RWPE2 (cell line): Measurements from ENCODE around the gene CORO2A.
"Not testable (repeated sequence)": the region's sequence is repeated elsewhere in the genome, so short reads cannot be mapped to it uniquely, and the experiment has no call there.

Experiments used
- ATAC-seq: fragments of 200-7000 bp; cut with Tn5 transposase; 3 replicates; pipeline ENCODE4 v1.9.1; 2021; ENCODE audit warnings: low read depth
- DNase-seq: peaks from one replicate; pipeline ENCODE4 v3.0.0-alpha.2; 2020; ENCODE audit warnings: low spot score
- H3K27ac ChIP-seq: fragments of 450-650 bp; 2 replicates; pipeline ENCODE4 v1.5.1; 2017; ENCODE audit warnings: mild to moderate bottlenecking; ENCODE audit not compliant: poor library complexity, severe bottlenecking
- H3K27me3 ChIP-seq: fragments of 250-450 bp; sonication (Bioruptor Pico); 2 replicates; pipeline ENCODE4 v1.5.1; 2021; ENCODE audit warnings: mild to moderate bottlenecking, moderate library complexity; ENCODE audit not compliant: insufficient read depth, poor library complexity, severe bottlenecking
- H3K36me3 ChIP-seq: fragments of 250-450 bp; sonication (Bioruptor Pico); 2 replicates; pipeline ENCODE4 v1.5.1; 2020; ENCODE audit warnings: low read depth, mild to moderate bottlenecking, moderate library complexity
- H3K4me1 ChIP-seq: fragments of 250-450 bp; sonication (Bioruptor Pico); 2 replicates; pipeline ENCODE4 v1.5.1; 2021; ENCODE audit warnings: mild to moderate bottlenecking, moderate library complexity; ENCODE audit not compliant: insufficient read depth, poor library complexity, severe bottlenecking
- H3K4me3 ChIP-seq: fragments of 250-450 bp; sonication (Bioruptor Pico); 2 replicates; pipeline ENCODE4 v1.5.1; 2021; ENCODE audit warnings: mild to moderate bottlenecking, moderate library complexity; ENCODE audit not compliant: severe bottlenecking
- H3K9me3 ChIP-seq: fragments of 250-450 bp; sonication (Bioruptor Pico); 2 replicates; pipeline ENCODE4 v1.5.1; 2021; ENCODE audit warnings: mild to moderate bottlenecking, moderate library complexity; ENCODE audit not compliant: severe bottlenecking
- CTCF ChIP-seq: fragments of 450-650 bp; IDR thresholded peaks from one replicate; pipeline ENCODE4 v1.5.1; 2017; ENCODE audit warnings: mild to moderate bottlenecking, moderate library complexity; ENCODE audit not compliant: poor library complexity, severe bottlenecking

The CORO2A gene

DNA sequence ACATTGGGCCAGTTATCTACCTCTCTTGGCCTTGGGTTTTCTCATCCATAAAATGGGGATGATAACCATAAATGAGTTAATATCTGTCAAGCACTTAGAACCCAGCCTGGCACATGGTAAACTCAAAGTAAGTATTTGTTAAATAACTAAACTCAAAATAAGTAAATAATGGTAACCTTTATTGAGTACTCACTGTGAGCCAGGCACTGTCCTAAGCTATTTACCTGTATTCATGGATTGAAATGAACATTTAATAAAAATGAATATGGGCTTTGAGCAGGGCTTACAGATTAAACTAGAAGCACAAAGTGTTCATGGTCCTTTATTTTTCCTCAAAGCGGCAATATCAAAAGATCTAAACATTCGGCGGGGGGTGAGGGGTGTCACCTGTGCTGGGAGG is 16.7 kb downstream of the CORO2A start:
- TF ChIP-seq CTCF = no peak
- no peaks in the 10 kb centered on the region for H3K9me3 ChIP-seq
- DNase-seq = no peak
- peaks cover 7% of the 10 kb centered on the region for H3K36me3 ChIP-seq
- no peak overlapping the region for H3K4me3 ChIP-seq
- no peaks in the 10 kb centered on the region for H3K4me1 ChIP-seq
- H3K27me3 ChIP-seq = no peaks in the 10 kb centered on the region
- ATAC-seq = no peak
- no peak overlapping the region for H3K27ac ChIP-seq

DNA sequence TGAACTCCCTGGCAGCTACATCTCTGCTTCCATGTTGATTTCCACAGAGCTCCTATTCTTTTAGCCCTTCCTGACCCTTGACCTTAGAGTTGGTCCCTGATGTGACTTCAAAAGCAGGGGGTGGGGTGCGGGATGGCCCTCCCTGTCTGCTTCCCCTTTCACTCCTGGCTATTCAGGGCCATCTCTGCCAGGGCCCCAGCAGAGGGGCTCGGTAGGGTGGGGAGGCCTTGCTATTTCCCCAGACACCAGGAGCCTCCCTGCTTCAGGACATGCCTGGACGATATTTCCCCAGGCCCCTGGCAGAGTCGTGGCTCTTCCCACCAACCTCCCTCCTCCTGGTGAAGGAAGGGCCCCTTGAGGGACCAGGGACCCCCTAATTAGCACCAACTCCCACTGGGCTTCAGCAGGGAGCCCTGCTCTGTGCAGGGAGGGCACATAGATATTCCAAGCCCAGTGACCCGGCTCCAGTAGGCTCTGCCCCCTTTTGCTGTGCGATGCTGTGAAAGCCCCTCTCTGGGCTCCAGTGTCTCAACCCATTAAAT is 17.3 kb downstream of the CORO2A start:
- Histone ChIP-seq H3K36me3 (peaks cover 7% of the 10 kb centered on the region), H3K4me3 (no peak overlapping the region), H3K4me1 (peaks cover under 1% of the 10 kb centered on the region), H3K9me3 (no peaks in the 10 kb centered on the region), H3K27ac (no peak overlapping the region), H3K27me3 (no peaks in the 10 kb centered on the region)
- no peak for TF ChIP-seq CTCF
- no peak for ATAC-seq
- DNase-seq = no peak

- H3K4me1 ChIP-seq, H3K27ac ChIP-seq, H3K27me3 ChIP-seq, H3K4me3 ChIP-seq, H3K9me3 ChIP-seq, H3K36me3 ChIP-seq, ATAC-seq, DNase-seq: not testable (repeated sequence)
These were observed 17.9 kb downstream of the CORO2A start for GRCh38 chr9:98174502-98174918.

GRCh38 chr9:98173181-98173580 is 19.3 kb downstream of the CORO2A start:
- Histone ChIP-seq H3K4me3 (no peak overlapping the region), H3K27me3 (no peaks in the 10 kb centered on the region), H3K9me3 (no peaks in the 10 kb centered on the region), H3K36me3 (no peaks in the 10 kb centered on the region), H3K27ac (peak overlapping the region; percentile 27), H3K4me1 (peaks cover 19% of the 10 kb centered on the region)
- TF ChIP-seq CTCF = no peak
- no peak for DNase-seq
- ATAC-seq = no peak

DNA sequence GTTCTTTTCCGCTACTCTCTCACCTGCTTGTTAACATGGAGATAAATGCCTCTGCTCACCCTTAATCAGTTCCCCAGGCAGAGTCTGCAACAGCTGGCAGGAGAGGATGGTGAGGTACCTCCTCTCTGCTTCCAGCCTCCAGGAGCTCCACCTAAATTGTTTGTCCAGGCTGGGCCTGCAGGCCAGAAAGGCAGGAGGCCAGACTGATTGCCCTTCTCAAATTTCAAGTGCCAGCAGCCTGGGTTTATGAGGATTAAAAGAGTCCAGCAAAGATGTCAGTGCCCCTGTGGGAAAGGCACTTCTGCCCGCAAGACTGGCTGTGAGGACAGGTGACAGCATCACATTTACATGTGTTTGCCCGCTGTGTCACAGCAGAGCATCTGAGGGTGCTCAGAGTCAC is 19.8 kb downstream of the CORO2A start:
- Histone ChIP-seq H3K36me3 (no peaks in the 10 kb centered on the region), H3K27ac (peak overlapping the region; percentile 27), H3K9me3 (no peaks in the 10 kb centered on the region), H3K4me1 (peaks cover 23% of the 10 kb centered on the region), H3K27me3 (no peaks in the 10 kb centered on the region), H3K4me3 (no peak overlapping the region)
- TF ChIP-seq CTCF = no peak
- DNase-seq (no peak), ATAC-seq (peak; percentile 68)
